Activated CD4-positive, CD25-positive, alpha-beta regulatory T cell treated with anti-CD3 and anti-CD28 coated beads, Interleukin-2, amount 50 U/mL, for 16 hours (primary cell): ENCODE results near the gene MLST8.

Experiments used
- DNase-seq: peaks from one replicate; pipeline ENCODE4 v3.0.0-alpha.2; 2020; ENCODE audit warnings: low read depth, low spot score

The MLST8 gene

DNA sequence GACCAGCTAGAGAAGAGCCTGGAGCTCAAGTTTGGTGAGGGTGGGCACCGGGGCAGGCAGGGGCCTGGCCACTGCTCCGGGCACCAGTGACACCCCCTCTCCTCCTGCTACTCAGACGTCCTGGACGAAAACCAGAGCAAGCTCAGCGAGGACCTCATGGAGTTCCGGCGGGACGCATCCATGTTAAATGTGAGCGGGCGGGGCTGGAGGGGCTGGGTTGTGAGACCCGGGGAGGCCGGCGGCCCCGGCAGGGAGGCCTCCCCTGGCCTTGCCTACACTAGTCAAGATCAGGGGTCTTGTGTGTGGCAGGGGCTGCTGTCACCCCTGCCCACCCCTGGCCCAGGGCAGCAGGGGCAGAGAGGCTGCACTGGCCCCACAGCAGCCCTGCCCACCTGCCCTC lies 31.9 kb upstream of the MLST8 start:
- no peak for DNase-seq

DNA sequence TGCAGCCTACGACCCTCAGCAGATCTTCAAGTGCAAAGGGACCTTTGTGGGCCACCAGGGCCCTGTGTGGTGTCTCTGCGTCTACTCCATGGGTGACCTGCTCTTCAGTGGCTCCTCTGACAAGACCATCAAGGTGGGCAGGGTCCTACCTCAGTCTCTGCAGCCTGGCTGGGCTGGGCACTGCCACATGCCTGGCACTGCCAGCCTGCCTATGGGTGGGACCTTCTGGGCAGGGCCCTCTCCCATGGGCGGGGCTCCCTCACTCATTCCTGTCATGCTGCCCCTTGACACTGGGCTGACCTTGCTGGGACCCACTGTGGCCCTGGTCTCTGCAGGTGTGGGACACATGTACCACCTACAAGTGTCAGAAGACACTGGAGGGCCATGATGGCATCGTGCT lies 31.3 kb upstream of the MLST8 start:
- DNase-seq: no peak

DNA sequence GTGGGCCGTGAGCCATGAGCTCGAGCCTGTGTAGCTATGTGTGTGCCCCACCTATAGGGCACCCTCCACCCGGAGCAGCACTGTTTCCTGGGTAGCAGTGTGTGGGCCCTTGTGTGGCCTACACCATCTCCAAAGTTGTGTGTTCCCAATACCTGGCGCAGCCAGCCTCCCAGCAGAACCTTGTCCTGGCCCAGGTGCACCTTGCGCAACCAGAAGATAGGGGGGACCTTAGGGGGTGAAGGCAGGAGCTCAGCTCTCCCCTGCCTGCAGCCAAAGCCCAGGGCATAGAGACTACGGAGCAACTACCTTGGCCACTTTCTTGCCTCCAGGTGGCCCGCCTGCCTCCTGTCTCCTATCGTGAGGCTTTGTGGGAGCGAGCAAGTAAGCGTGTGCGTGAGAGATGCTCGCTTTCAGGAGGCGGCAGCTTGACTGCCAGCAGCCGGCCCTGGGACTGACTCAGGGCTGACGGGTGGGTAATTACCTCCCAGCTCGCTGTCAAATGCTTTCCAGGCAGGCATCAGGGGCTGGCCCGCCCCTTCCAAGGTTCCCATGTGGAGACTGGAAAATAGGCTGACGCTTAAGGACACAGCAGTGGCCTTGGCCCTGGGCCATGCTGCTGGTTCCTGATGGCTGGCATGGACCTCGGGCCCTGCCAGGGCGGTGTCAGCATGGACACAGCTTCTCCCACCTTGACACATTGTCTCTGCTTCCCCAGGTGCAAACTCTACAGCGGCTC lies 30.7 kb upstream of the MLST8 start:
- DNase-seq: no peak

DNA sequence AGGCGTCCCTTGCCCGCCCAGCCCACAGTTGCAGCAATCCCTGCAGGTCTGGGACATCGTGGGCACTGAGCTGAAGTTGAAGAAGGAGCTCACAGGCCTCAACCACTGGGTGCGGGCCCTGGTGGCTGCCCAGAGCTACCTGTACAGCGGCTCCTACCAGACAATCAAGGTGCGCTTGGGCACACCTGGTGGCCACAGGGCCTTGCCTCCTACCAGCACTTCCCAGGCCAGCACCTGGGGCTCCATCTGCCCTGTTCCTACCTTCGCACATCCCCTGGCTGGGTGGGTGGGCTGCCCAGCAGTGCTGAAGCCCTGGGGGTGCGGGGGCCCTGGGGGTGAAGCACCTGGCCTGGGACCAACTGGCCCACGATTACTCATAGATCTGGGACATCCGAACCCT lies 29.8 kb upstream of the MLST8 start:
- no peak for DNase-seq

DNA sequence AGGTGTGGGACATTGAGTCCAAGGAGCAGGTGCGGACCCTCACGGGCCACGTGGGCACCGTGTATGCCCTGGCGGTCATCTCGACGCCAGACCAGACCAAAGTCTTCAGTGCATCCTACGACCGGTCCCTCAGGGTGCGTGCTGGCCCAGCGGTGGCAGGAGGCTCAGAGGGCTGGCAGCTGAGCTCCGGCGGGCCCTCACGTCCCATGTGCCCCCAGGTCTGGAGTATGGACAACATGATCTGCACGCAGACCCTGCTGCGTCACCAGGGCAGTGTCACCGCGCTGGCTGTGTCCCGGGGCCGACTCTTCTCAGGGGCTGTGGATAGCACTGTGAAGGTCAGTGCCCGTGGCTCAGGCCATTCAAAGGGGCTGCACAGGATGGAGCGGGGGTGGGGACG lies 29.2 kb upstream of the MLST8 start:
- no peak for DNase-seq

DNA sequence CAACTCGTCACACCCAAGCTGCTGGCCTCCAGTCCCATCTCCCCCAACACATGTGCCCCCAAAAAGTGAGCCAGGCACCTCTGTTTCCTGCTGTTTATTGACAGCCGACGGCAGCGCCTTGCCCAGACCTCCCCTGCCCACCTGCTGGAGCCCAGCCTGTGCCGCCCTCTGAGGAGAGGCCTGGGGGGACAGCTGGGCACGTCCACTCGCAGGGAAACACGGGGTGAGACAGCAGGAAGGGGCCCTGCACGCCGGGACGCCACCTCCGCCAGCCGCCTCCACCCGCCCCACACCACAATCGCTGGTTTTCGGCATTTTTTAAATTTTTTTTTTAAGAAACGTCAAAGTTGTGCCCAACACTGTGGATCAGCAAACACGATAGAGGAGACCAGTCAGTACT lies 28.2 kb upstream of the MLST8 start:
- DNase-seq: no peak

DNA sequence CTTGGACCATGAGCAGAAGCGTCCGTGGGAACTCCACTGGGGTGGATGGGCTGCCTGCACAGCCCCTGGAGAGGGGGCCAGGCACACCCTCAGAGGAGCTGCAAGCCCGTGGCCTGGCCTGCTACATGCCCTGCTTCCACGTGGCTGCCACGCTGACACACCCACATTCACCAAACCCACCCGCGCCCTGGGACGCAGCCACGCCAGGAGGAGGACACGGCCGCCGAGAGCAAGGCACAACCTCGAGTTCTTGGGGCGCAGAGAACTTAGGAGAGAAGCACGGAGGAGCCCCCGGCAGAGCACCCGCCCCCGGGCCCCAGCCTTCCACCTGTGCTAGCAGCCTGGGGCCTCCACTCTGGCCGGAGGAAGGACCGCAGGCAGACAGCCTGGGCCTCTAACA lies 27.7 kb upstream of the MLST8 start:
- no peak for DNase-seq

DNA sequence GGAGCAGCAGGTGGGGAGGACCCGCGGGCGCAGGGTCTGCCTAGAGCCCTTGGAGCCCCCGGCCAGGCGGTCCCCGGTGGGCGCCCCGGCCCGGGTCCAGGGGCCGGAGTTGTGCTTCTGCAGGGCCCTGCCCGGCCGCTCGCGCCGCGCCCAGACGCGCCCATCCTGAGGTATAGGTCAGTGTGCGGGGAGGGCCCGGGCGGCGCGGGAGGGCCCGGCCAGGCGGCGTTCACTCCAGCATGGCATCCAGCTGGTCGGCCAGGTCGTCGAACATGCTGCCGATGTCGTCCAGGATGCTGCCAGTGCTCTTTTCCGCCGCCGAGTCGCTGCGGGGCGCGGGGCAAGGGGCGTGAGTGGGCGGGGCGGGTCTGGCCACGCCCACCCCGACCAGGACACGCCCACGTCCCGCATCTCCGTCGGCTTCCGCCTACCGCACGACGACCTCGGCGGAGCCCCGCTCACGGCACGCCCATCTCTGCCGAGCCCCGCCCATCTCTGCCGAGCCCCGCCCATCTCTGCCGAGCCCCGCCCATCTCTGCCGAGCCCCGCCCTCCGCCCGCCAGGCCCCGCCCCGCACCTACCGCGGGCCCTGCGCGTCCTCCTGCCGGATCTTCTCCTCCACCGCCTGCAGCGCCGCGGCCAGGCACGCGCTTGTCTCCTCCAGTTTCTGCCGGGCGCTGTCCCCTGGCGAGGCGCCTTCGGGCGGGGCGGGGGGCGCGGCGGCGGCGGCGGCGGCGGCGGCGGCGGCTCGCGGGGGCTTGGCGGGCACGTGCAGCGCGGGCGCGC lies 26.7 kb upstream of the MLST8 start:
- no peak for DNase-seq

DNA sequence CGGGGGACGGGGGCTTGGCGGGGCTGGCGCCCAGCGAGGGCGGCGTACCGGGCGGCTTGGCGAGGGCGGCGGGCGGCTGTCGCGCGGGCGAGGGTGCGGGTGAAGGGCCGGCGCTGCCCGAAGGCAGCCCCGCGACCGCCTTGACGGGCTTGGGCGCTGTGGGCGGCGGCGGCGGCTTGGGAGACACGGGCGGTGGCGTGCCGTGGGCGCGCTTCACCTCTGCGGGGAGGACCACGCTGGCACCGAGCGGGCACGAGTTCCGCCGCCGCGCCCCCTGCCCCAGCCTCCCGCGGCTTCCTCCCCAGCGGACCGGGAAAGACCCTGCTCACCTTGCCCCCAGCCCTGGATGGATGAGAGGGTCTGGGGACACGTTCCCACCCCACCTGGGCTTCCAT lies 26.1 kb upstream of the MLST8 start:
- no peak for DNase-seq

DNA sequence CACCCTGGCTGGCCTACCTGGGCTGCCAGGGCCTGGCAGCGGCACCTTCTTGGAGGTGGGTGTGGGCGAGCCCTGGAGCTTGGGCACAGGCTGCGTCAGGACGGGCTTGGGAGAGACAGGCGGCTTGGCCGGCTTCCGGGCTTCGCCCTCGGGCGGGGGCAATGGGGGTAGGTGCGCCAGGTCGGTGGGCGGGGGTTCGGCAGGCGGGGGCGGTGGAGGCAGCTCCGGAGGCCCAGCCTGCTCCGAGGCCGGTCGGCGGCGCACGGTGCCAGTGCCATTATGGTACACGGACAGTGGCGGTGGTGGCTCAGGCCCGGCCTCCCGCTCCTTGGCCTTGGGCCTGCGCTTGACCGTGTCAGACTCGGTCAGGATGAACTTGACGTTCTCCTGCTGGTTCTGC lies 25.7 kb upstream of the MLST8 start:
- no peak for DNase-seq

DNA sequence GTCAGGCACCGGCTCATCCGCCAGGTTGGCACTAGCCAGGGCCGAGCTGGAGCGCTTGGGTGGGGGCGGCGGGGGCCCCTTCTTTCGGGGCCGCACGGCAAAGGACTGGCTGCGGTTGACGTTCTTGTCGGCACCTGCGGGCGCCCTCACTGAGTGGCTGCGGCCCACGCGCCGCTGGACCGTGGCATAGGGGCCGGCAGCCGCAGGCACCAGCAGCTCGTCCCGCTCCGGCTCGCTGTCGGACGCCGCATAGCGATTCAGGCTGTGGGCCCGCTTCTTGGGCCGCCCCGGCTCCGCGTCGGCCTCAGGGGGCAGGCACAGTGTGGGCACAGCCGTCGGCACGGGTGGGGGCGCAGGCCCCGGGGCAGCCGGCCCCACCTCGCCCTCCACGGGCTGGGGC lies 24.8 kb upstream of the MLST8 start:
- no peak for DNase-seq

DNA sequence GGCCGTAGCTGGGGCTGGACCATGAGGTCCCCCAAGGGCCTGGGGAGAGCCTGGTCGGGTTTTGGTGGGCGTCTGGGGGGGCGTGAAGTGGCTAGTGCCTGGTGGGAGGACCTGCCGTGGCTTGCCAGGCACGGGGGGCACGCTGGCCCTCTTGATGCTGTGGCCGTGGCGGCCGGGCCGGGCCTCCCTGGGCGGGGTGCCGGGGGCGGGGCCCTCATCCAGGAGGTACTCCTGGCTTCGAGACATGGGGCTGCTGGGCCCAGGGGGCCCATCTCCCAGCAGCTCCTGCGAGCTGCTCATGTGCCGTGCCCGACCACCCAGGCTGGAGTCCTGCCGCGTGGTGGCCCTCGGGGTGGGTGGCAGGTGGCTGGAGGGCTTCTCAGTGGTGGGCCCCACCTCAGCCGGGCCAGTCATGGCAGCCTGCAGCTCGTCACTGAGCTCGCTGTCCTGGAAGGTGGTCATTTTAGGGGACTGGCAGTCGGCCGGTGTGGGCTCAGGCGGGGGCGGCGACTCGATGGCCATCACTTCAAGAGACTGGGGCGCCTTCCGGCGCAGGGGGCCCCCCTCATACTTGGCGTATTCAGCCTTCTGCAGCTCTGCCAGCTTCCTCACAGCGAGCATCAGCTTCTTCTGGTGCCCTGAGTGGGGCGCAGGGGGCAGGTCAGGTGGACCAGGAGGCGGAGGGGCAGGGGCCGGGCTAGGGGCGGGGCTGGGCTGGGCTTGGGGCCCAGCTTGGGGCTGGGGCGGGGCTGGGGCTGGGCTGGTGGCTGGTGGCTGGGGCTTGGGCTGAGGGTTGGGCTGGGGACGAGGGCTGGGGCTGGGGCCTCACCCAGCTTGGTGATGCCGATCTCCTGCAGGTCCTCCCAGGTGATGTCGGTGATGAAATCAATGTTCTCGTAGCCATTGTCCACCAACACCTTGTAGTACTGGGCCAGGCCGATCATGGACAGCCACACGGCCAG lies 24.0 kb upstream of the MLST8 start:
- DNase-seq: no peak

DNA sequence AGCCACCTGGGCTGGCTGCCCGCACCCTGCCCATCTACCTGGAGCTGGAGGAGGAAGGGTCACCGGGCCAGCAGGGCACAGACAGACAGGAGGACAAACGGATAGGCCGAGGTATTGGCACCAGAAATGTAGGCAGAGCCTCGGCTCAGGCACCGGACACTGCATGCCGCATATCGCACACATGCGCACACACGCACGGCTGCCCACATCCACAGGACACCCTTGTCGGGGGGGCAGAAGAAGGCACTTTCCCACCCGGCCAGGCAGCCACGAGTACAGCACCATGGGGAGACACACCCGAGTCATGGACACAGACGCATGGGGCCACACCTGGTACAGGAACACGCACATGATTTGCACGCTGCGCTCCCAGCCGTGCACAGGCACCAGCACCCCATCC lies 23.3 kb upstream of the MLST8 start:
- no peak for DNase-seq

DNA sequence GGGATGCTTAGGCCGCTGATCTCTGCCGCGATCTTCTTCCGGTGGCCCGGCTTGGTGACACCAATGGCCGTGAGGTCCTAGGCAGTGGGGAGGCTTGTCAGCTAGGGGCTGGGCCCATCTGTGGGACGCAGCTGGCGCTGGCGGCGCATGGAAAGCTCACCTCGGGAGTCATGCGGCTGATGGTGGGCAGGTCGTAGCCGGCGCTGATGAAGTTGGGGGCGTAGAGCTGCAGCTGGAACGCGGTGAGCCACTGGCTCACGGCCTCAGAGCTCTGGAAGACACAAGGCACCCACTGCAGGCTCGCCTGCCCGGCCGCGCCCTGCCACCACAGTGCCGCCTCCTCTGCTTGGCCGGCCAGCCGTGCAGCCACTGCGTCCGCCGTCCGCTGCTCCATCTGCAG lies 21.6 kb upstream of the MLST8 start:
- no peak for DNase-seq

DNA sequence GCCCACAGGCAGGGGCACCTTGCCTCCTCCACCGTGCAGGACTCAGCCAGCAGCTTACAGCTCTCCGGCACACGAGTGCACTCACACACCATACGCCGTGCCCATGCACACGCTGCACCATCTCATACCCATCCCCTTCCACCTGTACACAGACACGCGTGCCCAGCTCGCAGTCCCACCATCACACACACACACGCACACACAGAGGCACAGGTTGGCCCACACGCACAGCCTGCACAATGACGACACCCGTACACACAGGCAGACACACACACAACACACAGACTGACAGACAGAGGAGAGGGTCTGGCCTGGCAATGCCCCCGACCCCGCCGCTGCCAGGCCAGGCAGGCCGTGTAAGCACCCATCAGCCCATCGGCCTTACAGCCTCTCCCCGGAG lies 20.9 kb upstream of the MLST8 start:
- no peak for DNase-seq

DNA sequence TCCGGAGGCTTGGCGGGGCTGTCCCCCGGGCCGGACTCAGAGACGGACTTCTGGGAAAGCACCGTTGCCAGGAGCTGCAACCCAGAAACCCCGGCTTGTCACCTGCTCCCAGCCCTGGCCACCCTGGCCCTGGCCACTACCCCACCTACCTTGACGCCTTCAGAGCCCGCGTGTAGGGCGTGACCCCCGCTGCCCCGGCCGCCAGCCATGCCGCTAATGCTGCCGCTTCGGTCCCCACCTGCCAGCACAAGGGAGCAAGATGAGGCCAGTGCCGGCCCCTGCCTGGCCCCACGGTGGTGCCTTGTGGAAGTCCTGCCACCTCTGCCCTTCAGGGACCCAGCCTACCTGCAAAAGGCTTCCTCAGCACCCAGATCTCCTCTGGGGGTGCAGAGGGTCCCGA lies 20.3 kb upstream of the MLST8 start:
- no peak for DNase-seq

DNA sequence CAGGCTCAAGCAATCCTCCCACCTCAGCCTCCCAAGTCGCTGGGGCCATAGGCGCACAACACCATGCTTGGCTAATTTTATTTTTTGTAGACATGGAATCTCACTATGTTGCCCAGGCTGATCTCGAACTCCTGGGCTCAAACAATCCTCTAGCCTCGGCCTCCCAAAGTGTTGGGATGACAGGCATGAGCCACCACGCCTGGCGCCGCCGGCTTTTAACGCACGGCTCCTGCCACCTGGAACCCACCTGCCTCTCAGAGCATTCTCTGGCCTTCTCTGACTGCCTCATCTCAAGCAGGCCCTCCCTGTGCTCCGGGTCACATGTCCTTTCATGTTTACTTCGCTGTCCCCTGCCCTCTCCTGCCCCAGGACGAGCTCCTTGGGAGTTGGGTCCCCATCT lies 19.2 kb upstream of the MLST8 start:
- no peak for DNase-seq

DNA sequence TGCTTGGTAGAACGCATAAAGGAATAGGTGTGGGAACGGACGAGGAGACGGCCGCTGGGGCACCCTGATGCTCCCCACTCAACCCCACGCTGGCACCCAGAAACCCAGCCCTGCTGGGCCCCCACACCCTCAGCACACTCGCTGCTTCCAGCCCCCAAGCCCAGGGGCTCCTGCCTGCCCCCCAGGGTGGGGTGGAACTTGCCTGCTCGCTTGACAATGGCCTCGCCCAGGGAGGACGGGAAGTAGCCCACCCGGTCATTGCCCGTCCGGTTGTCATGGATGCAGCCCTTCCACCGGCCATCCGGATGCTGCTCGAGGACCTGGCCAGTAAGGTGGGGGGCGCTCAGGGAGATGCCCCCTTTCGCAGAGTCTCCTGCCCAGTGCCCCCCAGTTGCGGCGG lies 18.7 kb upstream of the MLST8 start:
- DNase-seq: no peak

DNA sequence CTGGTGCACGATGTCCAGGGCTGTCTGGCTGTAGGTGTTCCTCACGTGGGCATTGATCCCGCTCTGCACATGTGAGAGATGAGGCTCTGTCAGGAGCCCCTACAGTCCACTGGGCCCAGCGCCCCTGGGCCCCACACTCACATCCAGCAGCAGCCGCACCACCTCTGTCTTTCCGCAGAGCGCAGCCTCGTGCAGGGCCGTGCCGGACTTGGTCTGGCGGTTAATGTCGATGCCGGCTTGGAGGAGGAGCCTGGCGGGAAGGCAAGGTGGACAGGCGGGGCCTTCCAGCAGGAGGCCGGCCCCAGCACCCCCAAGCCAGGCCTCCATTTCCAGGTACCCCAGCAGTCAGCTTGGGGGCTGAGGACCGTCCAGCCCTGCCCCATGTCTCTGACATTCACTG lies 18.0 kb upstream of the MLST8 start:
- no peak for DNase-seq

DNA sequence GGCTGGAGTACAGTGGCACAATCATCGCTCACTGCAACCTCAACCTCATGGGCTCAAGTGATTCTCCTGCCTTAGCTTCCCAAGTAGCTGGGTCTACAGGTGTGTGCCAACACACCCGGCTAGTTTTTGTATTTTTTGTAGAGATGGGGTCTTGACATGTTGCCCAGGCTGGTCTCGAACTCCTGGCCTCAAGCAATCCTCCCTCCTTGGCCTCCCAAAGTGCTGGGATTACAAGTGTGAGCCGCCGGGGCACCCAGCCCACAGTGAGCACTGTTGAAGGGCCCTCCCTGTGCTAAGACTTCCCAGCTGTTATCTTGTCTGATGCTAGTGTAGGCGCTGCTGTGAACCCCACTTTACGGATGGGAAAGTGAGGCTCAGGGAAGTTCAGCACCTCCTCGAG lies 16.9 kb upstream of the MLST8 start:
- no peak for DNase-seq

DNA sequence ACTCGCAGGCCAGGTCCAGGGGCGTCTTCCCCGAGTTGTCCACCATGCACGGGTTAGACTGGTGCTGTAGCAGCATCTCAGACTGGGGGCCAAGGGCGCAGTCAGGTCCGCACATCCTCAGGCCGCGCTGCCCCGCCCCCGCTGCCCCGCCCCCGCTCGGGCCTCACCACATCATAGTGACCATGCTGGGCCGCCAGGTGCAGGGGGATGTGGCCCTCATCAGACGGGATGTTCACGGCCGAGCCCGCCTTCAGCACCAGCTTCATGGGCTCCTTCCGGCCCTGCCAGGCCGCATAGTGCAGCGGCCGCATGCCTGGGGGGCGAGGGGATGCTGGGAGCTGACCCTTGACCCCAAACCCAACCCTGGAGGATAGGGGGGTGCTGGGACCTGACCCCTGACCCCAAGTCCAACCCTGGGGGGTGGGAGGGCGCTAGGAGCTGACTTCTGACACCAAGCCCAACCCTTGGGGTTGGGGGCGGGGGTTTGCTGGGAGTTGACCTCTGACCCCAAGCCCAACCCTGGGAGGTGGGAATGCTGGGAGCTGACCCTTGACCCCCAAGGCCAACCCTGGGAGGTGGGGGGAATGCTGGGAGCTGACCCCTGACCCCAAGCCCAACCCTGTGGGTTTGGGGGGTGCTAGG lies 15.9 kb upstream of the MLST8 start:
- DNase-seq: no peak
